Panc1 (cell line): ENCODE measurements around the gene VEGFA.

Experiments
- POLR2AphosphoS5 ChIP-seq: IDR thresholded peaks from 2 replicates; pipeline ENCODE4 v1.6.1; 2012; ENCODE audit warnings: mild to moderate bottlenecking, low read depth, low read length, moderate library complexity
- SIN3A ChIP-seq: IDR thresholded peaks from 2 replicates; pipeline ENCODE4 v1.6.1; 2012; ENCODE audit warnings: low read depth, mild to moderate bottlenecking, low read length, moderate library complexity, borderline replicate concordance; ENCODE audit not compliant: insufficient read depth
- TCF7L2 ChIP-seq: IDR thresholded peaks from 2 replicates; pipeline ENCODE4 v1.6.1; 2011; ENCODE audit warnings: mild to moderate bottlenecking, low read depth, low read length, inconsistent platforms
- TF ChIP-seq, protein P1 (sequence below): fragments of 450-650 bp; IDR thresholded peaks from 2 replicates; pipeline ENCODE4 v1.5.1; 2017; ENCODE audit warnings: mild to moderate bottlenecking
- TF ChIP-seq, protein P2 (sequence below), 2 experiments: IDR thresholded peaks; 2 replicates each; pipeline ENCODE4 v1.6.1; 2011 to 2012; ENCODE audit warnings: low read depth in 2 of 2, control low read depth in 1 of 2, low read length in 1 of 2, mild to moderate bottlenecking in 1 of 2, moderate library complexity in 1 of 2; ENCODE audit not compliant: insufficient read depth in 1 of 2

DNA sequence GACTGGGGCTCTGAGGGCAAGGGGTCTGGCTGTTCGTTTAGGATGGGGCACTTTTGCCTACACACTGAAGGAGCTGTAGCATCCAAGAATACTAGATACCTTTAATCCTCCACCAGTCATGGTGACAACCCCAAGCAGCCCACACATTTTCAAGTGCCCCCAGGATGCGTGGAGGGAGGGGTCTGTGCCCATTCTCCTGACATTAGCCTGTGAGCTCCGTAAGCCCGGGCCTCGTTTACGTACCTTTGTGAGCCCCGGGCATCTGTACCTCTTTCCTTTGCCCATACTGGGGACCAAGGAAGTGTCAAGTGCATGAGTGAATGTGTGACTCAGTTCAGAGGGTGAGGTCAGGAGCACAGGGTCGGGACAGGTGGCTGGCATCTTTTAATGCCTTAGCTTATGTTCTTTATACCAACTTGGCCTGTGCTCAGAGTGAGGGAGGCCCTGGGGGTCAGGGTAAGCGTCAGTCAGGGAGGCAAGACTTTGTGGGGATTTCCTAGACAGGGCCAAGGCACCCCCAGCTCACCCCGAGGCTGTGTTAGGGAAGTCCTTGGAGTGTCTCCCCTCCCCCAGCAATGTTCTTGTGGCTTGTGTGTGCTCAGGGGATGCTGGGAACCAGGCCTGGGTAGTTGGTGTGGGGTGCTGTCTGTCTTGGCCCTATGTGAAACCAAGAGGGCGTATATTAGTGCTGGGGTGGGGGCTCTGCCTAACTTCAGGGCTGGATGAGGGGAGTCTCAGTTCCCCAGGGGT lies 12.9 kb downstream of the VEGFA start:
- TF ChIP-seq, protein P1, sequence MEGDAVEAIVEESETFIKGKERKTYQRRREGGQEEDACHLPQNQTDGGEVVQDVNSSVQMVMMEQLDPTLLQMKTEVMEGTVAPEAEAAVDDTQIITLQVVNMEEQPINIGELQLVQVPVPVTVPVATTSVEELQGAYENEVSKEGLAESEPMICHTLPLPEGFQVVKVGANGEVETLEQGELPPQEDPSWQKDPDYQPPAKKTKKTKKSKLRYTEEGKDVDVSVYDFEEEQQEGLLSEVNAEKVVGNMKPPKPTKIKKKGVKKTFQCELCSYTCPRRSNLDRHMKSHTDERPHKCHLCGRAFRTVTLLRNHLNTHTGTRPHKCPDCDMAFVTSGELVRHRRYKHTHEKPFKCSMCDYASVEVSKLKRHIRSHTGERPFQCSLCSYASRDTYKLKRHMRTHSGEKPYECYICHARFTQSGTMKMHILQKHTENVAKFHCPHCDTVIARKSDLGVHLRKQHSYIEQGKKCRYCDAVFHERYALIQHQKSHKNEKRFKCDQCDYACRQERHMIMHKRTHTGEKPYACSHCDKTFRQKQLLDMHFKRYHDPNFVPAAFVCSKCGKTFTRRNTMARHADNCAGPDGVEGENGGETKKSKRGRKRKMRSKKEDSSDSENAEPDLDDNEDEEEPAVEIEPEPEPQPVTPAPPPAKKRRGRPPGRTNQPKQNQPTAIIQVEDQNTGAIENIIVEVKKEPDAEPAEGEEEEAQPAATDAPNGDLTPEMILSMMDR, result no peak
- TF ChIP-seq, protein P2, sequence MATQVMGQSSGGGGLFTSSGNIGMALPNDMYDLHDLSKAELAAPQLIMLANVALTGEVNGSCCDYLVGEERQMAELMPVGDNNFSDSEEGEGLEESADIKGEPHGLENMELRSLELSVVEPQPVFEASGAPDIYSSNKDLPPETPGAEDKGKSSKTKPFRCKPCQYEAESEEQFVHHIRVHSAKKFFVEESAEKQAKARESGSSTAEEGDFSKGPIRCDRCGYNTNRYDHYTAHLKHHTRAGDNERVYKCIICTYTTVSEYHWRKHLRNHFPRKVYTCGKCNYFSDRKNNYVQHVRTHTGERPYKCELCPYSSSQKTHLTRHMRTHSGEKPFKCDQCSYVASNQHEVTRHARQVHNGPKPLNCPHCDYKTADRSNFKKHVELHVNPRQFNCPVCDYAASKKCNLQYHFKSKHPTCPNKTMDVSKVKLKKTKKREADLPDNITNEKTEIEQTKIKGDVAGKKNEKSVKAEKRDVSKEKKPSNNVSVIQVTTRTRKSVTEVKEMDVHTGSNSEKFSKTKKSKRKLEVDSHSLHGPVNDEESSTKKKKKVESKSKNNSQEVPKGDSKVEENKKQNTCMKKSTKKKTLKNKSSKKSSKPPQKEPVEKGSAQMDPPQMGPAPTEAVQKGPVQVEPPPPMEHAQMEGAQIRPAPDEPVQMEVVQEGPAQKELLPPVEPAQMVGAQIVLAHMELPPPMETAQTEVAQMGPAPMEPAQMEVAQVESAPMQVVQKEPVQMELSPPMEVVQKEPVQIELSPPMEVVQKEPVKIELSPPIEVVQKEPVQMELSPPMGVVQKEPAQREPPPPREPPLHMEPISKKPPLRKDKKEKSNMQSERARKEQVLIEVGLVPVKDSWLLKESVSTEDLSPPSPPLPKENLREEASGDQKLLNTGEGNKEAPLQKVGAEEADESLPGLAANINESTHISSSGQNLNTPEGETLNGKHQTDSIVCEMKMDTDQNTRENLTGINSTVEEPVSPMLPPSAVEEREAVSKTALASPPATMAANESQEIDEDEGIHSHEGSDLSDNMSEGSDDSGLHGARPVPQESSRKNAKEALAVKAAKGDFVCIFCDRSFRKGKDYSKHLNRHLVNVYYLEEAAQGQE (IDR thresholded peaks at IDR 0.05; ENCODE audit: insufficient read depth in 1 of 2, low read depth in 2 of 2, low read length in 1 of 2), result no peak
- TF ChIP-seq POLR2AphosphoS5 (no peak; the same call in 1 of the 2 replicates), TCF7L2 (no peak; the same call in 1 of the 2 replicates), SIN3A (no peak)
